Measurements from ENCODE around the gene KNDC1. TPM values are rescaled to one million over a fixed set of nuclear protein-coding genes. Genes with fewer than 3 reads are reported as not detected.

The KNDC1 gene
- total and polyA plus RNA-seq, 2 donors (not counting 1 experiment from before 2014, with no cell fraction given): 0.17 to 0.45 TPM

GRCh38 chr10:133126431-133127290 lies 33.4 kb upstream of the KNDC1 start:
- TF ChIP-seq CTCF (IDR thresholded peaks at IDR 0.05) (no peak), EZH2 (IDR thresholded peaks at IDR 0.05; ENCODE audit: borderline replicate concordance, insufficient read depth, low read depth, low read length, poor library complexity, severe bottlenecking) (no peak)
- POLR2A ChIA-PET: no interaction called here
- no peak overlapping the region for H3K9ac ChIP-seq (ENCODE audit: low read length)
- H3K27me3 ChIP-seq (replicated peaks in 1 of 4; ENCODE audit: control extremely low read depth in 1 of 4, control insufficient read depth in 3 of 4, insufficient read depth in 4 of 4, low read length in 3 of 4): peaks cover 0 to 25% (median 0%) of the 10 kb centered on the region in 4 experiments
- H3K36me3 ChIP-seq (replicated peaks in 1 of 2; ENCODE audit: control extremely low read depth in 1 of 2, control insufficient read depth in 1 of 2, extremely low read depth in 1 of 2, insufficient read depth in 2 of 2, low read length in 1 of 2): no peaks in the 10 kb centered on the region
- Mint-ChIP-seq H3K4me3 (no peak overlapping the region), H3K27ac (no peak overlapping the region), H3K9me3 (ENCODE audit: insufficient read depth) (no peaks in the 10 kb centered on the region), H3K27me3 (peaks cover 4% of the 10 kb centered on the region), H3K4me1 (peaks cover 4% of the 10 kb centered on the region)
- no peak overlapping the region for H3K4me2 ChIP-seq (replicated peaks; ENCODE audit: low read depth, low read length, poor library complexity, severe bottlenecking)
- H3K4me3 ChIP-seq (ENCODE audit: control extremely low read depth in 1 of 5, extremely low read depth in 1 of 5, insufficient read depth in 1 of 5, low read depth in 2 of 5, low read length in 4 of 5): no peak overlapping the region
- WGBS (ENCODE audit: insufficient coverage): 97% methylated on average over 56 of the region's 57 CpGs
- peaks cover 0 to 3% of the 10 kb centered on the region in 2 donors for H3K4me1 ChIP-seq (ENCODE audit: control insufficient read depth in 2 of 2, insufficient read depth in 2 of 2, low read length in 2 of 2)
- peaks cover 0 to 25% (median 0%) of the 10 kb centered on the region in 3 donors for H3K9me3 ChIP-seq (ENCODE audit: control extremely low read depth in 1 of 3, control insufficient read depth in 2 of 3, insufficient read depth in 1 of 3, low read length in 2 of 3)
- CTCF ChIA-PET: no interaction called here
- H3K79me2 ChIP-seq (ENCODE audit: control insufficient read depth, insufficient read depth, low read length): no peaks in the 10 kb centered on the region
- H3K27ac ChIP-seq (ENCODE audit: low read length in 2 of 2): no peak overlapping the region
- no peak overlapping the region for H2AFZ ChIP-seq (ENCODE audit: insufficient read depth, low read depth, low read length, poor library complexity, severe bottlenecking)
- ATAC-seq (ENCODE audit: low read depth) (no peak), DNase-seq (no peak)
- intact Hi-C loops (cut with micrococcal nuclease): no loop called here
- no peaks in the 10 kb centered on the region for H4K20me1 ChIP-seq (ENCODE audit: control insufficient read depth, insufficient read depth, low read length, poor library complexity, severe bottlenecking)
